ENCODE data around the gene VIPR2.

Gene VIPR2

DNA sequence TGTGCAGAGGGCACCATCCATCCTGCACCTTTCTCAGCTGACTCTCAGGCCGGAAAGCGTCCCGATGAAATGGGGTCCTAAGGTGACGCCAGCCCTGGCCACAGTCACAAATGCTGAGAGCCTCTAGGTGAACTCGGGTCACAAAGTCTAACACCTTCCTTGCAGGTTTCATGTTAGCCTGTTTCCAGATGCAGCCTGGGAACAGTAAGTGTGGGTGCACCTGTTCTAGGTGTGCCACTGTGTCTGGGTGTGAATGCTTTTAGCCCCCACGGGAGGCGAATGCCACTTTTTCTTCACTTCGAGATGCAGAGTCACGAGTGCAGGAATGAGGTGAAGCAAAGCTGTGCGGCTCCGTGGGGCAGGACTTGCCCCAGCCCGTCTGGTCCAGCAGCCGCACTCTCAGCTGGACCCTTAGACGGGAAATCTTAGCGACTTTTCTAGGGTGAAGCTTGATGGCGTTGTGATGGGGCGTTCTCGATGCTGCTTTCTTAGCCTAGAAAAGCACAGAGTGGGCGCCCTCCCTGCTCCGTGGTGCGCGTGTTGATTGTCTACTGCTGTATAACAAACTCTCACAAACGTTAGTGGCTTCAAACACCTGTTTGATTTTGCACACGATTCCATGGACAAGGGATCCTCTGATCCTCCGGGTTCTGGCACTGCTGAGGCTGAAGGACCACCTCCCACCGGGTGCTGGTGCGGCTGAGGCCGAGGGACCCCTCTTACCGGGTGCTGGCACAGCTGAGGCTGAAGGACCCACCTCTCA lies 13.6 kb upstream of the VIPR2 start:
- no peak for TF ChIP-seq CTCF (IDR thresholded peaks at IDR 0.05; ENCODE audit: low read length, missing control alignments)
- no peak for DNase-seq (ENCODE audit: low read depth)
- H3K4me3 ChIP-seq (replicated peaks; ENCODE audit: low read depth, low read length): no peak overlapping the region

- no peak for DNase-seq (ENCODE audit: low read depth)
- no peak for TF ChIP-seq CTCF (IDR thresholded peaks at IDR 0.05; ENCODE audit: low read length, missing control alignments)
- no peak overlapping the region for H3K4me3 ChIP-seq (replicated peaks; ENCODE audit: low read depth, low read length)
These were observed 13.0 kb upstream of the VIPR2 start for GRCh38 chr7:159157714-159158113.

GRCh38 chr7:159156436-159157245 lies 12.0 kb upstream of the VIPR2 start:
- no peak overlapping the region for H3K4me3 ChIP-seq (replicated peaks; ENCODE audit: low read depth, low read length)
- no peak for DNase-seq (ENCODE audit: low read depth)
- no peak for TF ChIP-seq CTCF (IDR thresholded peaks at IDR 0.05; ENCODE audit: low read length, missing control alignments)

GRCh38 chr7:159155410-159155809 lies 10.7 kb upstream of the VIPR2 start:
- TF ChIP-seq CTCF (IDR thresholded peaks at IDR 0.05; ENCODE audit: low read length, missing control alignments): no peak
- H3K4me3 ChIP-seq (replicated peaks; ENCODE audit: low read depth, low read length): no peak overlapping the region
- no peak for DNase-seq (ENCODE audit: low read depth)

GRCh38 chr7:159154243-159154642 lies 9.6 kb upstream of the VIPR2 start:
- no peak for TF ChIP-seq CTCF (IDR thresholded peaks at IDR 0.05; ENCODE audit: low read length, missing control alignments)
- no peak overlapping the region for H3K4me3 ChIP-seq (replicated peaks; ENCODE audit: low read depth, low read length)
- DNase-seq (ENCODE audit: low read depth): no peak

DNA sequence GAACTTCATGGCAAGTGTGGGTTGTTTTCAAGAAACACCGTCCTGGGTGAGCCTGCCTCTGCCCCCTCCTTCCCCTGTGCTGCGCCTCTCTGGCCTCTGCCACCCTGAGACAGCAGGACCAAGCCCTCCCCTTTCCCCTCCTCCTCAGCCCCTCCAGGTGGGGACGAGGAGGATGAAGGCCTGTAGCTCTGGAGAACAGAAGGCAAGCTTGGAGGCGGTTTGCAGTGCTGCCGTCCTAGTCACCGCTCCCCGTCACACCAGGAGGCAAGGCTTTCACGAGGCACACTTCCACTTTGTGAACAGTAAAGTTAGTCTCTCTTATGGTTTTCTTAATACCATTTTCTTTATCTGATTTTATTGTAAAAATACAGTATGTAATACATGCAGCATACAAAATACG lies 8.8 kb upstream of the VIPR2 start:
- no peak for TF ChIP-seq CTCF (IDR thresholded peaks at IDR 0.05; ENCODE audit: low read length, missing control alignments)
- no peak overlapping the region for H3K4me3 ChIP-seq (replicated peaks; ENCODE audit: low read depth, low read length)
- no peak for DNase-seq (ENCODE audit: low read depth)

All from fibroblast of pulmonary artery (primary cell).